Measurements from ENCODE around the gene FGA.

The FGA gene

GRCh38 chr4:154591890-154592289, 1.3 kb upstream of the FGA start:
- CTCF ChIA-PET = no interaction called here
- POLR2A ChIA-PET (ENCODE audit: low non-redundant PET) = no interaction called here
- no peak overlapping the region for H3K27ac ChIP-seq
- DNase-seq (ENCODE audit: low spot score) = no peak
- TF ChIP-seq CTCF (conservative IDR thresholded peaks at IDR 0.05; ENCODE audit: low read depth) = no peak

- DNase-seq (ENCODE audit: low spot score) = no peak
- ChIA-PET POLR2A (ENCODE audit: low non-redundant PET) (no interaction called here), CTCF (no interaction called here)
- no peak overlapping the region for H3K27ac ChIP-seq
- TF ChIP-seq CTCF (conservative IDR thresholded peaks at IDR 0.05; ENCODE audit: low read depth) = no peak
These were observed 995 bp downstream of the FGA start for GRCh38 chr4:154589296-154590197.

GRCh38 chr4:154588198-154588597, 2.3 kb downstream of the FGA start:
- no peak for DNase-seq (ENCODE audit: low spot score)
- ChIA-PET POLR2A (ENCODE audit: low non-redundant PET) (no interaction called here), CTCF (interaction anchor here (0.6 to 1.0 kb wide), 2 partner anchors 31 to 263 kb away, joined by 3 to 4 read pairs; no protein-coding TSS in a partner anchor)
- no peak for TF ChIP-seq CTCF (conservative IDR thresholded peaks at IDR 0.05; ENCODE audit: low read depth)
- no peak overlapping the region for H3K27ac ChIP-seq

- CTCF ChIA-PET = interaction anchor here (0.5 kb wide), 1 partner anchor 34 kb away, joined by 3 read pairs; no protein-coding TSS in a partner anchor
- TF ChIP-seq CTCF (conservative IDR thresholded peaks at IDR 0.05; ENCODE audit: low read depth) = no peak
- DNase-seq (ENCODE audit: low spot score) = no peak
- no peak overlapping the region for H3K27ac ChIP-seq
- POLR2A ChIA-PET (ENCODE audit: low non-redundant PET) = no interaction called here
These were observed 4.1 kb downstream of the FGA start for GRCh38 chr4:154586296-154587033.

GRCh38 chr4:154585369-154586018, 5.0 kb downstream of the FGA start:
- ChIA-PET CTCF (no interaction called here), POLR2A (ENCODE audit: low non-redundant PET) (no interaction called here)
- H3K27ac ChIP-seq = no peak overlapping the region
- no peak for DNase-seq (ENCODE audit: low spot score)
- TF ChIP-seq CTCF (conservative IDR thresholded peaks at IDR 0.05; ENCODE audit: low read depth) = no peak

GRCh38 chr4:154584259-154584658, 6.3 kb downstream of the FGA start:
- no peak for TF ChIP-seq CTCF (conservative IDR thresholded peaks at IDR 0.05; ENCODE audit: low read depth)
- no peak overlapping the region for H3K27ac ChIP-seq
- ChIA-PET CTCF (interaction anchor here (0.6 kb wide), 1 partner anchor 74 kb away, joined by 3 read pairs; no protein-coding TSS in a partner anchor), POLR2A (ENCODE audit: low non-redundant PET) (no interaction called here)
- no peak for DNase-seq (ENCODE audit: low spot score)

Measured in RWPE1 (cell line).